Ecto neural progenitor cell (in vitro differentiated cells): Measurements from ENCODE around the gene TTC28.
A peak's percentile ranks its signal among the peaks of the same experiment; 100 is the strongest.

Experiments used
- DNase-seq: peaks from one replicate; pipeline ENCODE4 v3.0.0-alpha.2; 2018; ENCODE audit warnings: low spot score

The TTC28 gene

GRCh38 chr22:28021998-28022660 lies 657.5 kb downstream of the TTC28 start:
- DNase-seq: no peak

GRCh38 chr22:28021116-28021997 lies 658.3 kb downstream of the TTC28 start:
- DNase-seq: no peak

GRCh38 chr22:28019881-28020861 lies 659.5 kb downstream of the TTC28 start:
- DNase-seq: peak; percentile 87

GRCh38 chr22:28019360-28019759 lies 660.3 kb downstream of the TTC28 start:
- no peak for DNase-seq

GRCh38 chr22:28018461-28018927 lies 661.1 kb downstream of the TTC28 start:
- DNase-seq: no peak

- no peak for DNase-seq
Measured at GRCh38 chr22:28017859-28018258, 661.8 kb downstream of the TTC28 start.

- no peak for DNase-seq
Measured at GRCh38 chr22:28017558-28017820, 662.2 kb downstream of the TTC28 start.

- DNase-seq: no peak
Measured at GRCh38 chr22:28016781-28017557, 662.7 kb downstream of the TTC28 start.

- no peak for DNase-seq
Measured at GRCh38 chr22:28015676-28016601, 663.7 kb downstream of the TTC28 start.

- DNase-seq: no peak
Measured at GRCh38 chr22:28015046-28015425, 664.6 kb downstream of the TTC28 start.

GRCh38 chr22:28014211-28015045 lies 665.2 kb downstream of the TTC28 start:
- DNase-seq: no peak

GRCh38 chr22:28013611-28014010 lies 666.0 kb downstream of the TTC28 start:
- no peak for DNase-seq

GRCh38 chr22:28012832-28013460 lies 666.7 kb downstream of the TTC28 start:
- DNase-seq: no peak

- peak; percentile 84 for DNase-seq
Measured at GRCh38 chr22:28009272-28009827, 670.3 kb downstream of the TTC28 start.

- no peak for DNase-seq
Measured at GRCh38 chr22:28008649-28009048, 671.0 kb downstream of the TTC28 start.

- DNase-seq: no peak
Measured at GRCh38 chr22:28008056-28008455, 671.6 kb downstream of the TTC28 start.

- no peak for DNase-seq
Measured at GRCh38 chr22:28006271-28006670, 673.4 kb downstream of the TTC28 start.

GRCh38 chr22:28005513-28005912 lies 674.1 kb downstream of the TTC28 start:
- DNase-seq: no peak

- no peak for DNase-seq
Measured at GRCh38 chr22:28004021-28004420, 675.6 kb downstream of the TTC28 start.
